ENCODE data around the gene CAMTA1. TPM values are rescaled to one million over a fixed set of nuclear protein-coding genes. Genes with fewer than 3 reads are reported as not detected.

CAMTA1 gene
- total RNA-seq, 1 experiment from 2014 or later, result 105 TPM

DNA sequence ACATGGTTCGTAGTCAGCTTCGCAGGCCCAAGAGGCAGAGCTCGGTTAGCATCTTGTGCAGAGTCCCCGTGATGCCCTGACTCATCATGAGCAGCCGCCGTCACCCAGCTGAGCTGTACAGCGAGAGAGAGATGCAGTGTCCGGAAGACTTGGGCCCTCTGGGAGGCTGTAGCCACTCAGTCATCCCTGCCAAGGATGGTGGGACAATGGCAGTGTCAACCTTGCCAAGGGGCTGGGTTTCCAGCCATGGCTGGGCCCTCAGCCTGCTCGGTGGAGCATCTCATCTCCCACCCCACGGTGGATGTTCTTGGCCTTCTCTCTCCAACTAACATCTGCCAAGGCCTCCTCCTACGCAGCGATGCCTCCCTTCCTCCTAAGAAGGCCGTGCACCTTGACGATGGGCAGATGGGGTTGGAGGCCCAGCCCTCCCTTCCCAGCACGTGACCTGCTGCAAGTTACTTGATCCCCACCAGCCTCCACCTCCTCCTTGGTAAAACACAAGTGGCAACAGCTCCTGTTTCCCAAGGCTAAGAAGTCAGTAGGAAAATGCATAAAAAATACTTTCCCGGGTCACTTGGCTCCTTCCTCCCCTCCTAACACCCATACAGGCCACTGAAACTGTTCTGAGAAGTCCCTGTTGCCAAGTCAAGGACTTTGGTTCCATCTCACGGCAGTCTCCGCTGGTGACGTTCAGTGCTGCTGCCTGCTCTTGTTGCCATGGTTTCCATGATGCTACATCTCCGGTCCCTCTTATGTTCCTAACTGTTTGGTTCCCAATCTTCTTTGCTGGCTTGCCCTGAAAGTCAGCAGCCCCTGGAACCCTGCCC lies 601.2 kb downstream of the CAMTA1 start:
- no peak for DNase-seq (ENCODE audit: low read depth)

- DNase-seq (ENCODE audit: low read depth), result no peak
Observed at GRCh38 chr1:7387053-7387927, 602.0 kb downstream of the CAMTA1 start.

GRCh38 chr1:7388141-7388487 lies 602.9 kb downstream of the CAMTA1 start:
- DNase-seq (ENCODE audit: low read depth), result no peak

- peak; percentile 78 for DNase-seq (ENCODE audit: low read depth)
Observed at GRCh38 chr1:7388488-7389185, 603.4 kb downstream of the CAMTA1 start.

- peak; percentile 75 for DNase-seq (ENCODE audit: low read depth)
Observed at GRCh38 chr1:7389201-7389905, 604.1 kb downstream of the CAMTA1 start.

GRCh38 chr1:7389906-7390603 lies 604.8 kb downstream of the CAMTA1 start:
- no peak for DNase-seq (ENCODE audit: low read depth)

- DNase-seq (ENCODE audit: low read depth), result no peak
Observed at GRCh38 chr1:7390604-7391000, 605.3 kb downstream of the CAMTA1 start.

GRCh38 chr1:7393136-7393535 lies 607.9 kb downstream of the CAMTA1 start:
- no peak for DNase-seq (ENCODE audit: low read depth)

DNA sequence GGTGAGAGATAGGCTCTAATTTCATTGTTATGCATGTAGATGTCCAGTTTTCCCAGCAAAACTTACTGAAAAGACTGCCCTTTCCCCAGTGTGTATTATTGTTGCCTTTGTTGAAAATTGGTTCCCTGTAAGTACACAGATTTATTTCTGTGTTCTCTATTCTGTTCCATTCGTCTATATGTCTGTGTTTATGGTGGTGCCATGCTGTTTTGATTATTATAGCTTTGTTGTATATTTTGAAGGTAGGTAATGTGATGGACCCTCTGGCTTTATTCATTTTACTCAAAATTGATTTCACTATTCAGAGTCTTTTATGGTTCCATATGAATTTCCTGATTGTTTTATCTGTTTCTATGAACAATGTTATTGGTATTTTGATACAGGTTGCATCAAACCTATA lies 610.0 kb downstream of the CAMTA1 start:
- no peak for DNase-seq (ENCODE audit: low read depth)

- no peak for DNase-seq (ENCODE audit: low read depth)
Observed at GRCh38 chr1:7398982-7399381, 613.7 kb downstream of the CAMTA1 start.

DNA sequence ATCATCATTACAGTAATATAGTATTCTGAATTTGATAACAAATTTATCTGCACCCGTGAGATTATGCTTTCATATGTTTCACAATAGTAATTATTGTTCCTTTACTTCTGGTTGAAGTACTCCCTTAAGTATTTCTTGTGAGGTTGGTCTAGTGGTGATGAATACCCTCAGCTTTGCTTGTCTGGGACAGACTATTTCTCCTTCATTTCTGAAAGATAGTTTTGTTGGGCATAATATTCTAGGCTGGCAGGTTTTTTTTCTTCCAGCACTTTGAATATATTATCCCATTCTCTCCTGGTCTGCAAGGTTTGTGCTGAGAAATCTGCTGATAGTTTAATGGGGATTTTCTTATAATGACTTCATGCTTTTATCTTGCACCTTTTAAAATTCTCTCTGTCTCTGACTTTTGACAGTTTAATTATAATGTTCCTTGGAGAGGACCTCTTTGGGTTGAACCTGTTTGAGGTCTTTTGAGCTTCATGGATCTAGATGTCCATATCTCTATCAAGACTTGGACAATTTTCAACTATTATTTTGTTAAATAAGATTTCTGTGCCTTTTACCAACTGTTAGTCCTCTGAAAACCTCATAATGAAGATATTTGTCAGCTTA lies 614.4 kb downstream of the CAMTA1 start:
- DNase-seq (ENCODE audit: low read depth), result no peak

- DNase-seq (ENCODE audit: low read depth), result no peak
Observed at GRCh38 chr1:7400566-7400965, 615.3 kb downstream of the CAMTA1 start.

GRCh38 chr1:7401814-7402547 lies 616.7 kb downstream of the CAMTA1 start:
- peak; percentile 97 for DNase-seq (ENCODE audit: low read depth)

GRCh38 chr1:7402548-7402850 lies 617.2 kb downstream of the CAMTA1 start:
- no peak for DNase-seq (ENCODE audit: low read depth)

DNA sequence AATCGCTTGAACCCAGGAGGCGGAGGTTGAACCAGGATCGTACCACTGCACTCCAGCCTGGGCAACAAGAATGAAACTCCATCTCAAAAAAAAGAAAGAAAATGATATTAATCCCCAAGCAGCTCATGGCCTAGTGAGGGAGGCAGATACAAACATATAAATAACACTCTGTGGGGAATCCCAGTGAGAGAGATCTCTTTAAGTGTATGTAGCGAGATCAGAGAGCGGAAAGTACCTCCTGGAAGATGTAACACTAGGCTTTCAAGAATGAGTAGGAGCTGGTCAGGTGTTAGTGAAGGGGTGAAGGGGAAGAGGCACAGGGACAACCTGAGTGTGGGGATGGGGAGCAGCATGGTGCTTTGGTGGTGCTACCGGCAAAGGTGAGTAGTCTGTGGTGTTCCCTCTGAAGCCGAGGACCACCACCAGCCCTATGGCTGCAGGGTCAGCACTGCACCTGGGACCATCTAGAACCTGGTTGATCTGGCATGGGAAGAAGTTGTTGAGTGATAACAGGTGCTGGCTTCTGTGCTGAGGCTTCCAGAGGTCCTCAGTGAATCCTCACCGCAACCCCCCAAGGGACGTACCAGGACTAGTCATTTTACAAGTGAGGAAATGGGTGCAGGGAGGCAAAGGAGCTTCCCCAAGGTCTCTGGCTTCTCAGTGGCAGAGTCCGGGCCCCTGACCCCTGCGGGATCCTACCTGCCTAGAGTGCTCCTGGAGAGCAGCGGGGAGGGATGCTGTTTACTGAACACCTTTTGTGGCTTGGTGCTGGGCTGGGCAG lies 618.2 kb downstream of the CAMTA1 start:
- no peak for DNase-seq (ENCODE audit: low read depth)

- DNase-seq (ENCODE audit: low read depth), result no peak
Observed at GRCh38 chr1:7404046-7404742, 618.9 kb downstream of the CAMTA1 start.

DNA sequence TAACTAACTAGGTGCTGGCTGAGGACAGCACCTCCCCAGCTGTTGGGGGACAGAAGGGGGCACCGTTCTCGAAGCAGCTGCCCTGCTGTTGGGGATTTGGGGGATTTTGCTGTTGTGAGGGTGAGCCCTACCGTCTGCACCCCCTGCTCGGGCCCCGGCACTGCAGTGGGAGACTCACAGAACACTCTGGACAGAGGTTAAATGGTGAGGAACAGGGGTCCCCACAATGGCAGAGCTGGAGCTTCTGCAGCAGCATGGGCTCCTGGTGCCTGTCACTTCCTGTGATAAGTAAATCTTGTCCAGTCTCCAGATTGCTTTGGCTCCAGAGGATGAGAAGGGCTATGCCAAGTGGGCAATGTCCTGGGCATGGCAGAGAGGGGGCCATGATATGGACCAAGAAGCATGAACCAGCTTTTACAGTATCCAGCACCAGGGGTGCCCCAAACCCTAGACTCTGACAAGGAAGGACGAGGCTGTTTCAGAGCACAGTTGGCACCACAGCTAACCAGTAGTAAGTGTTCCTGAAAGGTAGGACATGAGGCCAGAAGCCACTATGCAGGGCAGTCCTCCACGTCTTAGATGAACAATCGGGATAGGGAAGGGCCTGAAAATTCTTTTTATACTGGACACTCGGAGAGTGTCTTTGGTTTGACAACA lies 620.7 kb downstream of the CAMTA1 start:
- DNase-seq (ENCODE audit: low read depth), result no peak
